ENCODE measurements around the gene UFC1. TPM values are rescaled to one million over a fixed set of nuclear protein-coding genes. Genes with fewer than 3 reads are reported as not detected.

The UFC1 gene
- total RNA-seq, 1 experiment from 2014 or later = 63.7 TPM

DNA sequence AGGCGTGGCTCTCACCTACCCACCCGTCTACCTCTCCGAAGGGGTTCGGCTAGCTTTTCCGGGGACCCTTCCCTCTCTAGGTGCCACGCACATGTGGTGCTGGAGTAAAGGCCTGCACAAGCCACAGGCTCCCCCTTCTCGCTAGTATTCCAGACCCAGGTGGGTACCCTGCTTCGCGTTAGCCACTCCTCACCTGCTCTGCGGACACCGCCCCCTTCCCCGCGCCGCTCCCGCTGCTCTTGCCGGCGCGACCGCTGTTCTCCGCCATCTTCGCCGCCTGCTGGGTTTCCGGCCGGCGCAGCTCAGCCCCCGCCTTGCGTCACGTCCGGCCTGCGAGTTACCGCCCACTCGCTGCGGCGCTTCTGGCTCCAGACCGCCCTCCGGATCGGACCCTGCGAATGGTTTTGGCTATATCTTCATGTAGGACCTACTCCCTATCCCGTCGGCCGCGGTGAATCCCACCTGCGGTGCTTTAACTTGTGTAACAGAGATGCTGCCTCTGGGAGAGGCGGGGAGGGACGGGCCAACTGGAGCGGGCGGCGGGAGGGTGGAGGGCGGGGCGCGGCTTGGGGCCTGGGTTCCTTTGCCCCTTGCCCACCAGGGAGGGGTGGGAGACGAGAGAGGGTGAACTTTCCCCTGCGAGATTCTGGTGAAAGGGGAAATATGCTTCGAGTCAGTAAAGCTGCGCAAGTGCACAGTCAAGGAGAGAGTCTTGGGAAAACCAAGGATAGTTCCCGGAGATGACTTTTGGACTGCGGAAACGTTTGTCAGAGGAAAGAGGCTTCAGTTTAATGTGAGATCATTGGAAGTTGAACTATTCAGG is 35.8 kb upstream of the UFC1 start, which contains the start of the genes NIT1 and PFDN2:
TSS of gene NIT1 (plus strand) at position 347 of the 823 bp plus-strand sequence. CDS start at position 419, 72 bp downstream.
TSS of gene PFDN2 (minus strand) at position 279 of the 823 bp plus-strand sequence. CDS start at position 268, 11 bp downstream.
- H3K9me3 ChIP-seq (ENCODE audit: control insufficient read depth in 1 of 2, insufficient read depth in 1 of 2, low read depth in 1 of 2, low read length in 2 of 2) = no peaks in the 10 kb centered on the region
- H3K27me3 ChIP-seq (ENCODE audit: insufficient read depth, low read length) = no peaks in the 10 kb centered on the region
- no TSS peak for BruUV-seq (replicated peaks)
- peak within 1 kb of the TSS; percentile 68 to 98 for H3K4me3 ChIP-seq (replicated peaks in 1 of 2; ENCODE audit: low read depth in 1 of 2, low read length in 2 of 2)
- ChIA-PET RAD21 (ENCODE audit: low non-redundant PET in 1 of 2, low total read pairs in 2 of 2, uncharacterized antibody in 2 of 2, unreplicated experiment in 2 of 2) (interaction anchor here in 1 of 2 experiments (1.2 kb wide), 1 partner anchor 15 kb away, joined by 3 read pairs; the partner anchor contains the start of gene DEDD), CTCF (interaction anchor here (1.0 kb wide), 1 partner anchor 15 kb away, joined by 3 read pairs; the partner anchor contains the start of gene DEDD), POLR2A (interaction anchor here (0.7 to 2.7 kb wide), 12 partner anchors 10 to 95 kb away, joined by 3 to 16 read pairs (median 4); partner anchors contain the start of genes DEDD, PPOX, UFC1 and USF1)
- ATAC-seq (peak; percentile 69), DNase-seq (ENCODE audit: low read depth, low spot score) (peak; percentile 77)
- intact Hi-C loops (cut with micrococcal nuclease) = loop anchor here (1.0 to 5.0 kb wide), 5 partner anchors 15 to 264 kb away; partner anchors contain the start of genes DEDD, F11R and USF1
- H3K4me2 ChIP-seq (ENCODE audit: low read length) = peak within 1 kb of the TSS; percentile 84
- H3K27ac ChIP-seq (ENCODE audit: low read depth, low read length) = peak within 1 kb of the TSS; percentile 91
- H4K20me1 ChIP-seq (ENCODE audit: insufficient read depth) = no peaks in the 10 kb centered on the region
- no peak within 1 kb of the TSS for H2AFZ ChIP-seq (ENCODE audit: low read depth, low read length, poor library complexity, severe bottlenecking)
- H3K9ac ChIP-seq (ENCODE audit: low read length) = peak within 1 kb of the TSS; percentile 97
- TF ChIP-seq FOSL1 (IDR thresholded peaks at IDR 0.05; ENCODE audit: low read depth) (no peak), CBX3 (IDR thresholded peaks at IDR 0.05; ENCODE audit: low read depth) (no peak), YY1 (IDR thresholded peaks at IDR 0.05; ENCODE audit: extremely low read depth, insufficient replicate concordance, low read depth, low read length) (peak; percentile 95), ATF3 (IDR thresholded peaks at IDR 0.05) (no peak), EZH2 (IDR thresholded peaks at IDR 0.05) (no peak), REST (IDR thresholded peaks at IDR 0.05; ENCODE audit: low read depth) (no peak), ELF1 (IDR thresholded peaks at IDR 0.05; ENCODE audit: borderline replicate concordance, low read depth) (no peak), EGR1 (IDR thresholded peaks at IDR 0.05; ENCODE audit: low read depth) (no peak), ZBTB33 (IDR thresholded peaks at IDR 0.05; ENCODE audit: extremely low read depth, insufficient replicate concordance, low read length) (no peak), CEBPB (IDR thresholded peaks at IDR 0.05; ENCODE audit: low read depth) (no peak), ZFX (IDR thresholded peaks at IDR 0.05) (0 out of 2 replicates have a peak, but pooled peaks have one; percentile 34), TCF7L2 (IDR thresholded peaks at IDR 0.05; ENCODE audit: borderline replicate concordance, extremely low read depth, insufficient read depth, insufficient read length) (no peak), POLR2A (IDR thresholded peaks at IDR 0.05; ENCODE audit: borderline replicate concordance, extremely low read depth, insufficient read depth, insufficient read length) (peak; percentile 65), POLR2AphosphoS5 (IDR thresholded peaks at IDR 0.05; ENCODE audit: low read depth, low read length) (peak; percentile 73), JUND (IDR thresholded peaks at IDR 0.05) (no peak), RAD21 (IDR thresholded peaks at IDR 0.05; ENCODE audit: low read depth) (no peak)
- TF ChIP-seq, protein P1, sequence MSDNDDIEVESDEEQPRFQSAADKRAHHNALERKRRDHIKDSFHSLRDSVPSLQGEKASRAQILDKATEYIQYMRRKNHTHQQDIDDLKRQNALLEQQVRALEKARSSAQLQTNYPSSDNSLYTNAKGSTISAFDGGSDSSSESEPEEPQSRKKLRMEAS (IDR thresholded peaks at IDR 0.05) = no peak
- H3K4me1 ChIP-seq (ENCODE audit: control insufficient read depth in 1 of 2, insufficient read depth in 2 of 2, low read length in 2 of 2) = peaks cover 34 to 61% of the 10 kb centered on the region in 2 experiments
- H3K9me2 ChIP-seq (ENCODE audit: insufficient read depth) = no peaks in the 10 kb centered on the region
- peaks cover 17 to 36% of the 10 kb centered on the region in 2 experiments for H3K36me3 ChIP-seq (ENCODE audit: control insufficient read depth in 1 of 2, insufficient read depth in 2 of 2, low read length in 2 of 2)
- H3K79me2 ChIP-seq (ENCODE audit: insufficient read depth, low read length) = peaks cover 76% of the 10 kb centered on the region
